HK-2 (cell line): ENCODE measurements around the gene SLC38A10.

ENCODE experiments used
- DNase-seq: peaks from one replicate; pipeline ENCODE4 v3.0.0-alpha.2; 2018; ENCODE audit not compliant: unreplicated experiment

SLC38A10 gene

DNA sequence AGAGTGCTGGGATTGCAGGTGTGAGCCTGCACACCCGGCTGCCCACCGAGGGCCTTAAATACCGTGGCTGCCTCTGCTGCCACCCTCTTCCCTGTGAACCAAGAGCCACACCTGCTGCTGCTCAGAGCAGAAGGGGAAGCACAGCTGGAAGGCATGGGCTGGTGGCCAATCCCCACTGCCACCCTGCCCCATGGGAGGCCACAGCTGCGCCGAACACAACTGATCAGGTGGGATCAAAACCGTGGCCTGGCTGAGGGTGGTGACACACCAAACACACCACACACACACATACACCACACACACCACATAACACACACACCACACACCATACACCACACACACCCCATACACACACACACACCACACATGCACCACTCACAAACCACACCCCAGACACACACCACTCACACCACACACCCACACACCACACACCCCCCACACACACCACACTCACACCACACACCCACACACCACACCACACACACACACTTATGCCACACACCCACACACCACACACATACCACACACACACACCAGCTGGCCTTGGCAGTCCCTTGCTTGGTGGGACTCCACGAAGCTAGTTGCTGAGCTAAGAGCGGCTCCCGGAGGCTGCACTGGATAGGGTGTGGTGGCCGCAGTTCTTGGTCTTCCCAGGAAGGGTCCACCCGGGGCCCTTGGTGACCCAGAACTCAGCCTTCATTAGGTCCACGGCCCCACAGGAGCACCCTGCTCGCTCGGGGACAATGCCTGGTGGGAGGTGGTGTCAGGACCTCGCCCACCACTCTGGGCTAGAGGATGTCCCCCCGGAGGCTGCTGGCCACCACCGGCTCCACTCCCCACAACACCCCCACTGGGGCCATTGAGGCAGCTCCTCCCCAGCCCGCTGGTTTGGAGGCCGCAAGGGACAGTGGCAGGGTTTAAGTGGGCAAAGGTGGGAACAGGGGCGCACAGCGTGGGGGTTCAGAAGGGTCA is 87.2 kb downstream of the SLC38A10 start:
- no peak for DNase-seq

DNA sequence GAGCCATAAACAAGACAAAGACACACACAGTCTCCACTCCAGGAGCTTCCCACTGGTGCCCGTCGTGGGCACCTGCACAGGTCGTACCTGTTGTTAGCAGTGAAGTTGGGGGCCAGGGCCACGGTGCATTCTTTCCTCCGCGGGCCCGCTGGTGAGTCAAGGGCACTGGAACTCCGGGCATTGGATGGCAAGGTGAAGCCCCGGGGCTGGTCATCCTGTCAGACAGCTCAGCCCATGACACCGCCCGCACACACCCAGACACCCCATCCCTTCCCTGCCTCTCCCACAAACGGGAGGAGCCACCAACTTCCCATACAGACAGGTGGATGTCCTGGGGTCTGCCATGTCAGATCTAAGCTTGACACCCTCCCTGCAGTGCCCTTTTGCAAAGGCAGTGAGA is 88.5 kb downstream of the SLC38A10 start:
- no peak for DNase-seq

DNA sequence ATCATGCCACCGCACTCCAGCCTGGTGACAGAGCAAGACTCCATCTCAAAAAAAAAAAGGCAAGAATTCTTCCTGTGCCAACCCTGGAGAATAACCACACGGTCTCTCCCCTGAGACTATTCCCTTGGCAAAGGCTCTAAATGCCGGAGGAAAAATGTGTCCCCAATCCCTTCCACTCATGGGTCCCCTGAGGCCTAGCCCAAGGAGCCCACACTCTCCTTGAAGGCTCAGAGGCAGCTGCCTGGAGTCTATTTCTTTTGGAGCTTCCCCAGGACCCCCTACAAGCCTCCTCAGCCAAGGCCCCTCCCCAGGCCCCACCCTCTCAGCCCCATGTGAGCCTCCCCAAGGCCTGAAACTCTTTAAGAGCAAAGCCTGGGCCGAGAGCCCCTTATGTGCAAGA is 88.9 kb downstream of the SLC38A10 start:
- DNase-seq, result no peak

DNA sequence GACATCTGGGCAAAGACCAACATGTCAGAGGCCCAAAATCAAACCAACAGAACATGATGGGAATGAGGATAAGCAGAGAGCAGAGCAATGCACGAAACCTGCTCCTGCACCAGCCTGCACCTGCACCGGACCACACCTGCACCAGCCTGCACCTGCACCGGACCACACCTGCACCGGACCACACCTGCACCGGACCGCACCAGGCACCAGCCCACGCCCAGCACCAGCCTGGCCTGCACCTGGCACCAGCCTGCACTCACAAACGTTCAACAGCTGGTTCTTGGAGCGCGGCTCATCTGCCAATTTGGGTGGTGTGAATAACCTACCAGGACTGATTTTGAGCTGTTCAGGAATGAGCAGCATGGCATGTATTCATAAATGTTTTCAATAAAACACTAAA is 90.5 kb downstream of the SLC38A10 start:
- DNase-seq, result no peak

DNA sequence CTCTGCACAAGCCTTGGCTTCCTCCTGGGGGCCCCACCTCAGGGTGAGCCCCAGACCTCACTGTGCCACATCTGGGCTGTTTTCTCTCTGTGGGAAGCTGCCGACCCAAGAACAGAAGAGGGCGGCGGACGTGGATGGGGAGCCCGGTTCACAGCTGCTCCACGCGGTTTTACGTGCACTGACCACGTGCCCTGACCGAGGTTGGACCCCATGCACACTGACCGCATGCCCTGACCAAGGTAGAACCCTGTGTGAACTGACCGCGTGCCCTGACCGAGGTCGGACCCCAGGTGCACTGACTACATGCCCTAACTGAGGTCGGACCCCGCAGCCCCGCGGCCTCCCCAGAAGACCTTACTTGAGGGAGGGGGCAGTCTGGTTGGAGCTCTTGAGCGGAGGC is 92.0 kb downstream of the SLC38A10 start:
- no peak for DNase-seq

DNA sequence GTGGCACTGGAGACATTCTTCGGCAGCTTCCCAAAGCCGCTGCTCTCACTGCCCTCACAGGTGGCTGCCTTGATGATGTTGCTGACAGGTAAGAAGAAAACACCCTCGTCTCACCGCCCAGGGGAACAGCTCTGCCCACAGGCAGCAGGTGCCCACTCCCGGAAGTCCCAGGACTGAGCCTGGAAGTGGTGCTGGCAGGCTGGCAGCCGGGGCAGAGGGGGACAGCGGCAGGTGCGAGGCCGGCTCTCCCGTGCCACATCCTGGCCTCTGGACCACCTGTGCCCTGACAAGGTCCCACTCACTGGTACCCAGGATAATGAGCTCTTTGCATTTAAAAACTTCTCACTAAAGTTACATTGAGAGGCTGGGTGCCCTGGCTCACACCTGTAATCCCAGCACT is 92.8 kb downstream of the SLC38A10 start:
- DNase-seq, result no peak

DNA sequence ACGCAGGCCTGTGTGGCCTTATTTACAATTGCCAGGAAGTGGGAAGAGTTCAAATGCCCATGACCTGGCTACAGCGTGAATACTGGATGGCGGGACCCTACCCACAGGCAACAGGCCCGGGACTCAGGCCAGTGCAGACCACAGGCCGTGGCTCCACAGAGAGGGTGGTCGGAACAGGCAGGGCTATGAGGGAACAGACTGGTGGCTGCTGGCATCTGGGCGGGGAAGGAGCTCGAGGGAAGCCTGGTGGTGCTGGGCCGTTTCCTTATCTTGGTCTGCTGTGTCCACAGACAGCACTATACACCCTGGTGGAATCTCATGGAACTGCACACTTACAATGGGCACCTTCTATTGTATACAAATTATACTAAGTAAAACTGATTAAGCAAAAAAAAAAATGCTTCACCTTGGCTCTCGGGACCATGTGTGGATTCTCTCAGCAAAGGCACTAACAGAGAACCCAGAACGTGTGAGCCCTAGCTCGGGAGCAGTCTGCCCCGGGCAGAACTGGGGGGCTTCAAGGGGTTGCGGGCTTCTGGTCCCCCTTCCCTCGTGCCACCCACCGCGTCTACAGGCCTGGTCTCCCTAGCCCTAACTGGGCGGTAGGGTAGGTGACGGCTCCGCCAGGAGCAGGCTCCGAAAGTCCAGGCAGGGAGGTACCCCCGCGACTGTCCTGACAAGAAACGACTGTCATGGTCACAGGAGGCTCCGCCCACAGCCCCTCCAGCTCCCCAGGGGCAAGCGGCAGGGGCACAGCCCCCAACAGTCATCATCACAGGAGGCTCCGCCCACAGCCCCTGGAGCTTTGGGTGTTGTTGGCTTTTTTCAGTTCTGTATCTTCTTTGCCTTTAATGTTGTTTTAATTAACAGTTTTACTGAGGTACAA is 94.2 kb downstream of the SLC38A10 start:
- DNase-seq, result no peak

DNA sequence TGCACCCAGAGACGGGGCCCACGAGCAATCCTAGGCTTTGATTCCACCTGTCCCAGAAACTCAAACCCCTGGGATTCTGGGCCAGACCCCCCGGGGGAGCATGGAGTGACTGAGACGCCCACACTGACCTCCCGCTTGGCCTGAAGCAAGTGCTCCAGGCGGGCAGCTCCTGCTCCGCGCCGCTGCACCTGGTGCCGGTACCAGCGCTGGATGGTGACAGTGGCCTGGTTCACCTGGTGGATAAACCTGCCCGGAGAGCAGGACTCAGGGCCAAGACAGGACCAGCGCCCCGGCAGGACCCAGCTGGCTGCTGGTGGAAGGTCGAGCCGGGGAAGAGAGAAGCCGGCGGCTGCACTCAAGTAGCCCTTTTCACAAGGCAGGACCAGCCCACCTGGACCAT is 94.9 kb downstream of the SLC38A10 start:
- DNase-seq, result no peak

DNA sequence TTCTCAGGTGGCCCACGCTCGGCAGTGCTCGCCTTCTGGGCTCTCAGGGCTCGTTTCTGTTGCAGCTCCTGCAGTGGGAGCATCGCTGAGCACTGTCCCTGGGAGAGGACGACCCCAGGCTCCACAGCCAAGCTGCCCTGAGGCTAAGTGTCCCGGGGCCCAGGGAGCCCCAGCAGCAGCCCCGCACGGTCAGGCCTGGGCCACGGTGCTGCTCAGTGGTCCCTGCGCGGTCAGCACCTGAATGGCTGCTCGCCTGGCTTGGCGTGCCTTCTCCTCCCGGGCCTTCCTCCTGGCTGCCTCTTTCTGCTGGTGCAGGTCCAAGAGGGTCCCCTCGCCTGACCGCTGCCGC is 95.7 kb downstream of the SLC38A10 start:
- DNase-seq, result no peak

DNA sequence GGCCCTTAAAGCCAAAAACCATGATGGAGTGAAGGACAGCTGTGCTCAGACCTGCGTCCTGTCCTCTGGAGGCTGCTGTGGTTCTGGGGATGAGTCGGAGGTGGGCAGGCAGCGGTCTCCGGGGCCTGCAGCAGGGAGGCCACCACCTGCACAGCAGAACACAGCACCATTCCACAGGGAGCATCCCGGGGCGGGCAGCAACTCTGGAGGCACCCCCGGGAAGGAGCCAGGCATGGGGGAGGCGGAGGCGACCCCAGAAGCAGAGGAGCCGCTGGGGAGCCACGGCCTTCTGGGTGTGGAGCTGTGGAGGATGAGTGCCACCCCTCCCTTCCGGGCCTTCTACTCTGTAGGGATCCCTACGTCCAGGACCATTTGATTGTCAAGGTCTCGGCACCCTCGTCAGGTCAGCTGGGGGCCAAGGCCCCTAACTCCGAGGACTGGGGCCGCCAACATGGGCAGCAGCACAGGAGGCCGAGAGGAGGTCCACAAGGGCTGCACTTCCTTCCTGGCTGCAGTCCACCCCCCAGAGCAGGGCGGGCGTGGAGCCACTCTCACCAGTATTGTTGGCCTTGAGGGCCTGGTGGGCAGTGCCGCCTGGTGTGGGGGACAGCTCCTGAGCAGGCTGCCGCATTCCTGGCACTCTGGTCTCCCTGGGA is 96.2 kb downstream of the SLC38A10 start:
- no peak for DNase-seq

DNA sequence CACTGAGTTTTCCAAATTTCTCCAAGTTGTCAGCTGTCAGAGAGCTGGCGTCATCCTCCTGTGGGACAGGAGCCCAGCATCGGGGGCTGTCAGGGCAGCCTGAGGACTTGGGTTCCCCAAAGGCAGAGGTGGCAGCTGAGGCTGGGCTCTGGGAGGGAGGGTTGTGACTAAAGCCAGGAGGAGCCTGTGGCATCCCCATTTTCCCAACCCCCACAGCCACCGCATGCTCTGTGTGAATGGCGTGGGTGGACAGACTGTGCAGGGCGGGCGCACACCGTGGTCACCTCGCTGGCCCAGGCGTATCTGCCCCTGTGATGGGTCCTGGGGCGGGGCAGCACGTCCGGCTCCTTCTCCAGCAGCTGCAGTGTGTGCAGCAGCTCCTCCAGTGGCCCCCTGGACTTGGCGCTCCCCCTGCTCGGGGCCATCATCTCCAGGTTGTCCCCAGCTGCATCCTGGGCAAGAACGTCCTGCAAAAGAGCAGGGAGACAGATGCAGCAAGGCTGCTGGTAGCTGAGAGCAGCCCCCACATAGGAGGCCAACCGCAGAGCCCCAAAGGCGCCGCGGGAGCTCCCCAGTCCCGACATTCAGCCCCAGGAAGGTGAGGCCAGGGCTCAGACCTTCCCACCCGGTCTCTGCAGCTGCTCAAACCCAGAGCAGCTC is 97.1 kb downstream of the SLC38A10 start:
- no peak for DNase-seq

DNA sequence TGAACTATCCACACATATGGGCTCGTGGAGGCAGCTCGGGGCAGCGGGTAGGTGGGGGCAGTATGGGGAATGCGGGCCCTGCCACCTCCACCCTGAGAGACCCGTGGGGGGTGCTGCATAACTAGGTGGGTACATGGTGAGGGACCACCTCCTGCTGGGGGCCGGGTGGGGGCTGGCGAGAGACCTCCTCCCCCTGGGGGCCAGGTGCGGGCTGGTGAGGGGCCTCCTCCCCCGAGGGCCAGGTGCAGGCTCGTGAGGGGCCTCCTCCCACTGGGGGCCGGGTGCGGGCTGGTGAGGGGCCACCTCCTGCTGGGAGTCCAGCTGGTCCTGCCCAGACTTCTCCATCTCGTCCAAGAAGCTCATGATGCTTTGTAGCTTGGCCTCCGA is 97.7 kb downstream of the SLC38A10 start:
- no peak for DNase-seq

DNA sequence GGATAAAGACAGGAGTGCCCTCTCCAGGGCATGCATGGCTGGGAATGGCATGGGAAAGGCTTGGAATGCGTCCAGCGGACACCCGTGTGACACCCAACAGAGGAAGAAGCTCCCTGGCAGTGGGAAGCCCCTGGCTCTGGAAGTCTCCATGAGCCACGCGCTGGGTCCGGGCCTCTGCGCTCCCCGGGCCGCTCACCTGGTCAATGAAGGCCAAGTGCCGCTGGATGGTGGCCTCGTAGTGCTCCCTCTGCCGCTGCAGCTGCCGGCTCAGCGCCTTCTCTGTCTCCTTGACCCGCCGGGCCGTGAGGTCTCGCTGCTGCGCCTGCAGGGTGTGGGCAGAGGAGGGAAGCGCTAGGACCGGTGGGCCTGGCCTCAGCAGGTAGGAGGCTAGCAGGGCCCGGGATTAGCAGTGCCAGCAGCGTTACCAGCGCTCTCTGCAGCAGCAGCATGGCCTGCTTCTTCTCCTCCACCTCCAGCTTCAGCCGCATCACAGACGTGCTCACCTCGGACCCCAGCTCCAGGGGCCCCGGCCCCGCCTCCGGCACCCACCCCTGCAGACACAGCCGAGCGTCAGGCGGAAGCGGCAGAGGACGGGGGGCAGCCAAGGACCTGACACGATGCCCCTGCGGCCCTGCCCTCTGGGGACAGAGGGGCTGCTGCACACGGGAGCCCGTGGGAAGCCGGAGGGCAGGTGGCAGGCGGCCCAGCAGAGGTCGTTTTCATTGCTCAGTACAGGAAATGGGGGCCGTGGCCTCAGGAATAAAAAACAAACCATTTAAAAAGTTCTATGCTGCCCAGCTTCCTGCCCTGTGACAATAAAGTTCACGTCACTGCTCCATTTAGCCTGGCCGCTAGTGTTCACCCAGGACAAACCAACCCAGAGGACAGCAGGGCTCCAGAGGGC is 98.3 kb downstream of the SLC38A10 start:
- DNase-seq, result no peak

DNA sequence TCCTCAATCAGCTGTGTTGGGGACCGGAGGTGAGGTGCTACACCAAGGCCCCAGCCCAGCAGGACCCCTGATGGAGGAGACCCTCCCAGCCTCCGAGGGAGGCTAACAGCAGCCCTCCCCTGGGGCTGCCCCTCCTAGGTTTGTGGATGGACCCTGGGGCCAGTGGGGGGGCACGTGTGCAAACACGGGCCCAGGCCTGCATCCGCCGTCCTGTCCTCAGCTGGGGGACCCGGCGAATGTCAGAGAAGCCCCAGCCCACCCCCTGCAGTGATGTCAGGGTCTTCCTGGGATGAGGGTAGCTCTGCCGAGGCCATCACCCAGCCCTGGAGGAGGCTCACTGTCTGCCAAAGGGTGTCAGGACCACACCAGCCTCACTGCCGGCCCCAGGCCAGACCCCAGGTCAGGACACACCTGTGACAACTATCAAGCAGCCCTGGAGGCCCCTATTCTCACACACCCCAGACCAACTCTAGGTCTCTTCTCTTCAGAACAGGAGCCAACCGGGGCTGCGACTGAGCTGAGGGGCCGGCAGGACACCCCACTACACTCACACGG is 99.1 kb downstream of the SLC38A10 start:
- DNase-seq, result no peak
